Measurements from ENCODE around the gene PDGFB. TPM values are rescaled to one million over a fixed set of nuclear protein-coding genes. Genes with fewer than 3 reads are reported as not detected.
A peak's percentile ranks its signal among the peaks of the same experiment; 100 is the strongest.

Gene PDGFB
- total RNA-seq, 1 donor from 2014 or later = 79.6 TPM

DNA sequence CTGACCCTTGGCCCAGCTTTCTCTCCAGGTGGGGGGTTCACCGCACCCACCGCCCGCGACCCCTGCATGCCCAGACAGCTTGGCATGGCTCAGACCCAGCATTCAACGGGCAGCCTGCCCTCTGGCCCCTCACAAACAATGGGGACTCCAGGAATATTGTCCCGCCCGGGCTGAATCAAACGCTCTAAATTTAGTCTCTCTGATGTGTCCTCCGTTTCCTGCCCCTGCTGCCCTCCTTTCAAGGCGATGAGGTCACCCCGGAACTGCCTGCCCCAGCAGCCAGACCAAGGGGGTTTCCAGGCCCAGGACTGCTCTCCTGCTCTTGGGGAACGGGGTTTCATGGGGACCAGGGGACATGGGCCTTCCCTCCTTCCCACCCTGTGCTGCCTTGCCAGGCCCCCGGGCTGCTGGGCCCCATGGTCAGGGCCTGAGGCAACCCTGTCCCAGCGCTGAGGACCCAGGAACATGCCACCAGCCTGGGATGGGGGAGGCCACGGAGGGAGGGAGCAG lies 10.1 kb upstream of the PDGFB start:
- DNase-seq (ENCODE audit: low read depth) = no peak
- H3K4me3 ChIP-seq (ENCODE audit: low read depth, low read length) = no peak overlapping the region
- TF ChIP-seq, protein P1, sequence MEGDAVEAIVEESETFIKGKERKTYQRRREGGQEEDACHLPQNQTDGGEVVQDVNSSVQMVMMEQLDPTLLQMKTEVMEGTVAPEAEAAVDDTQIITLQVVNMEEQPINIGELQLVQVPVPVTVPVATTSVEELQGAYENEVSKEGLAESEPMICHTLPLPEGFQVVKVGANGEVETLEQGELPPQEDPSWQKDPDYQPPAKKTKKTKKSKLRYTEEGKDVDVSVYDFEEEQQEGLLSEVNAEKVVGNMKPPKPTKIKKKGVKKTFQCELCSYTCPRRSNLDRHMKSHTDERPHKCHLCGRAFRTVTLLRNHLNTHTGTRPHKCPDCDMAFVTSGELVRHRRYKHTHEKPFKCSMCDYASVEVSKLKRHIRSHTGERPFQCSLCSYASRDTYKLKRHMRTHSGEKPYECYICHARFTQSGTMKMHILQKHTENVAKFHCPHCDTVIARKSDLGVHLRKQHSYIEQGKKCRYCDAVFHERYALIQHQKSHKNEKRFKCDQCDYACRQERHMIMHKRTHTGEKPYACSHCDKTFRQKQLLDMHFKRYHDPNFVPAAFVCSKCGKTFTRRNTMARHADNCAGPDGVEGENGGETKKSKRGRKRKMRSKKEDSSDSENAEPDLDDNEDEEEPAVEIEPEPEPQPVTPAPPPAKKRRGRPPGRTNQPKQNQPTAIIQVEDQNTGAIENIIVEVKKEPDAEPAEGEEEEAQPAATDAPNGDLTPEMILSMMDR (conservative IDR thresholded peaks at IDR 0.05; ENCODE audit: low read depth, low read length) = no peak

- no peak for DNase-seq (ENCODE audit: low read depth)
- TF ChIP-seq, protein P1 (conservative IDR thresholded peaks at IDR 0.05; ENCODE audit: low read depth, low read length) = no peak
- H3K4me3 ChIP-seq (ENCODE audit: low read depth, low read length) = no peak overlapping the region
These were observed 9.3 kb upstream of the PDGFB start for GRCh38 chr22:39254122-39254521.

- TF ChIP-seq, protein P1 (conservative IDR thresholded peaks at IDR 0.05; ENCODE audit: low read depth, low read length) = no peak
- peak overlapping the region; percentile 24 for H3K4me3 ChIP-seq (ENCODE audit: low read depth, low read length)
- DNase-seq (ENCODE audit: low read depth) = peak; percentile 50
These were observed 8.8 kb upstream of the PDGFB start for GRCh38 chr22:39253435-39254070.

- TF ChIP-seq, protein P1 (conservative IDR thresholded peaks at IDR 0.05; ENCODE audit: low read depth, low read length) = no peak
- DNase-seq (ENCODE audit: low read depth) = no peak
- H3K4me3 ChIP-seq (ENCODE audit: low read depth, low read length) = peak overlapping the region; percentile 24
These were observed 8.0 kb upstream of the PDGFB start for GRCh38 chr22:39252461-39253434.

DNA sequence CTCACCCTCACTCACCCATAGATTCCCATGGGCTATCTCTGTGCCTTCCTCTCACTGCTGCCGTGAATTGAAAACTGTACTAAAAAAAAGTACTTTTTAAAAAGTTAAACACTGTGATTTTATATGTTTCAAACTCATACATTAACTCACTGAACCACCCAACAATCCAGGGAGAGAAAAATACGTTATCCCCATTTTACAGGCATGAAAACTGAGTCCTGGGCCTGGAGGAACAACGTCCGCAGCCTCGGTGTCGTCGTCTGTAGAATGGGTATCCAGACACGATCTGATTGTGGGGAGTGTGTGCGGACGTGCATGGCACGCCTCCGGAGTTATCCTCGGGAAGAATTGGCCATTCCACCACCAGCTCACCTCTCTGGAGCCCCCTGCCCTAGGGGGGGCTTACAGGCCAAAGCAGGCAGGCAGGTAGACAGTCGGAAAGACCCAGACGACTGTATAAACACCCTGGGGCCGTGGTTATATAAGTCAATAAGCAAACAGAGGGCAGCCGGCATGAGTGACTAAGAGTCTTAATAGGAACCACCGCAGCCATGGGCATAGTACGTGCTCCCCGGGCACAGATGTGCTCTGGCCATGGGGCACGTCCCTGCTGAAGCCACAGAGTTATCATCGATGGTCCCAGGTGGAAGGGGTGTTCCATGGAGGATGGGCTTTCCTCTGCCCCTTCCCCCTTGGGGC lies 7.1 kb upstream of the PDGFB start:
- DNase-seq (ENCODE audit: low read depth) = no peak
- TF ChIP-seq, protein P1 (conservative IDR thresholded peaks at IDR 0.05; ENCODE audit: low read depth, low read length) = no peak
- H3K4me3 ChIP-seq (ENCODE audit: low read depth, low read length) = no peak overlapping the region

DNA sequence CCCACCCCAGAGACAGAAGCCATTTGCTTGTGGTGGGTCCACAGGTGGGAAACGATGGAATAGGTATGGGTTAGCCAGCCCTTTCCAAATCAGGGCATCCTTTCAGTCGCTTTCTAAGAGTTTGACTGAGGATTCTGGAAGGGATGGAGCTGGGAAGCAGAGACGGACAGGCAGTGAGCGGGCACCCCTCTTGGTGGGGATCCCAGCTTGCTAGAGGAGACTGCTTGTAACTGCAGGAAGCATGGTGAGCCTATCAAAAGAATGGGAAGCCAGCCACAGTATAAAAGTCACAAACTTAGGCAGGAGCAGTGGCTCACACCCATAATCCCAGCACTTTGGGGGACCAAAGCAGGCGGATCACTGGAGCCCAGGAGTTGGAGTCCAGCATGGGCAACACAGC lies 6.1 kb upstream of the PDGFB start:
- TF ChIP-seq, protein P1 (conservative IDR thresholded peaks at IDR 0.05; ENCODE audit: low read depth, low read length) = no peak
- DNase-seq (ENCODE audit: low read depth) = no peak
- H3K4me3 ChIP-seq (ENCODE audit: low read depth, low read length) = no peak overlapping the region
